ENCODE measurements around the gene KIAA1549.

Gene KIAA1549

DNA sequence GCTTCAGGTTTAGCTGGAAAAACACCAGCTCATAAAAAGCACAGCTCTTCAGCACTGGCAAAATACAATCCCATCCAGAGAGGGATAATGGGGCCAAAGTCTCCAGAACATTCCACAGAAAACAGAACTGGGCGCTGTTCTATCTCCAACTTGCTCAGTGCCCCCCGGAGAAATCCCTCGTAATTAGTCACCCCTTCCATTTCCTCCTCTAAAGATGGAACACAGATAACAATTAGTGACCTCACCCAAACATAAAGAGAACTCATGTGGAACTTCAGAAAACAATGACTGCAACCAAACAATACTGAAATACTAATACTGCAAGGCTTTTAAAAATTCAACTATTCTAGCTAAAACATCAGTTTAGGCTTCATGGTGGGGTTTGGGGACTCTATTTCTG is 46.3 kb downstream of the KIAA1549 start:
- Histone ChIP-seq H3K27ac (no peak overlapping the region), H3K4me2 (no peak overlapping the region), H3K9ac (no peak overlapping the region), H3K36me3 (peaks cover 24% of the 10 kb centered on the region; the same call in 1 of the 2 replicates), H3K4me1 (no peaks in the 10 kb centered on the region), H3K9me3 (peaks cover 5% of the 10 kb centered on the region; the same call in 1 of the 2 replicates), H3K27me3 (no peaks in the 10 kb centered on the region), H4K20me1 (no peaks in the 10 kb centered on the region), H3K4me3 (no peak overlapping the region)
- TF ChIP-seq Cebpa-rat (IDR thresholded peaks at IDR 0.05) = no peak

DNA sequence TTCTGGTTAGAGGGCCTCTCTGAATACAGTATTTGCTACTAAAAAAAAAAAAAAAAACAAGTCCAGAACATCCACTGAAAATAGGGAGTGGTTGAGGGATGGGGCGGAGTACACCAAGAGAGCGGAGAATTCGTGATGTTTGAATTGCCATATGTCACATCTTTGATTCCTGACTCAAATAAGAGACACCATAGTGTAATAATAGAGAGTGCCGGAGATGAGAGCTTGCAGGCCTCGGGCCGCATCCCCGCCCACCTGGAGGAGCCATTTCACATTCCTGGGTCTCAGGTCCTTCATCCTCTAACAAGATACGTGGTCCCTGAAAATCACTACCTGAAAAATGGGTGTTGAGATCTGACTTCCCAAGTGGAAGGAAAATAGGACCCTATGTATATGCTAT is 46.8 kb downstream of the KIAA1549 start:
- no peak overlapping the region for H3K27ac ChIP-seq
- H4K20me1 ChIP-seq = no peaks in the 10 kb centered on the region
- TF ChIP-seq Cebpa-rat (IDR thresholded peaks at IDR 0.05) = no peak
- peaks cover 9% of the 10 kb centered on the region; the same call in 1 of the 2 replicates for H3K9me3 ChIP-seq
- H3K4me3 ChIP-seq = no peak overlapping the region
- peaks cover 29% of the 10 kb centered on the region for H3K36me3 ChIP-seq
- no peaks in the 10 kb centered on the region for H3K27me3 ChIP-seq
- H3K4me2 ChIP-seq = no peak overlapping the region
- no peaks in the 10 kb centered on the region for H3K4me1 ChIP-seq
- H3K9ac ChIP-seq = no peak overlapping the region

DNA sequence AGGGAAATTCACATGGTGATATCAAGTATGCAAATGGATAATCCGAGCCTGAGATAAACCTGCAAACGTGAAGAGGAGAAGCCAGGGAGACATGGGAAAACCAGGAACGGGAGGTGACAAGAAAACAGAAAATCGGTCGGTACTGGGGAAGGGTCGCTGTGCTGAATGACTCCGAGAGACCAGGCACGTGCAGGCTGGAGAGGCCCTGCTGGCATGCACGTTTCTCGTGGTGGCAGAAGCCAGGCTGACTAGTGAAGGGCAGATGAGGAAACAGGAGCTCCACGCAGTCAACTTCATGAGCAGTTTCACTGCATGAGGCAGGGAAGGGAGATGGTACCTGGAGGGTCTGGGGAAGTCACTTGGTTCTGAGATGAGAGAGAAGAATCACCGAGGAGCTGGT is 48.3 kb downstream of the KIAA1549 start:
- Histone ChIP-seq H3K27me3 (no peaks in the 10 kb centered on the region), H3K9ac (no peak overlapping the region), H3K36me3 (peaks cover 32% of the 10 kb centered on the region), H4K20me1 (no peaks in the 10 kb centered on the region), H3K4me1 (no peaks in the 10 kb centered on the region), H3K27ac (no peak overlapping the region), H3K9me3 (peaks cover 10% of the 10 kb centered on the region; the same call in 1 of the 2 replicates), H3K4me3 (no peak overlapping the region), H3K4me2 (no peak overlapping the region)
- no peak for TF ChIP-seq Cebpa-rat (IDR thresholded peaks at IDR 0.05)

DNA sequence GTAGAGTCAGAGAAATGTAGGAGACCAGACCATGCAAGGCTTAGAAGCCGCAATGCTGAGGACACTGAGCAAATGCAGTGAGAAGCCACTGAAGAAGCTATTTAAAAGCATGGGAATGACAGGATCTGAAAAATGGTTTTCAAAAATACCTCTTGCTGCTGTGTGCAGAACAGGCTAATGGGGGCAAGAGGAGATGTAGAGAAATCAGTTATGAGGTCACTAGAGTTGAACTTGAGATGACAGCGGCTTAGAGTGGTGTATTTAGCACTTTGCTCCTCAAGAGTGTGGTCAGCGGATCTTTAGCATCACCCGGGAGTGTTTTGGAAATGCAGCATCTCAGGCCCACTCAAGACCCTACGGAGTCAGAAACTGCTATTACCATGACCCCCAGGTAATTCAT is 48.8 kb downstream of the KIAA1549 start:
- no peak overlapping the region for H3K4me2 ChIP-seq
- peaks cover 10% of the 10 kb centered on the region; the same call in 1 of the 2 replicates for H3K9me3 ChIP-seq
- no peak overlapping the region for H3K27ac ChIP-seq
- no peak overlapping the region for H3K4me3 ChIP-seq
- no peaks in the 10 kb centered on the region for H4K20me1 ChIP-seq
- H3K9ac ChIP-seq = no peak overlapping the region
- TF ChIP-seq Cebpa-rat (IDR thresholded peaks at IDR 0.05) = no peak
- peaks cover 32% of the 10 kb centered on the region for H3K36me3 ChIP-seq
- H3K27me3 ChIP-seq = no peaks in the 10 kb centered on the region
- H3K4me1 ChIP-seq = no peaks in the 10 kb centered on the region

DNA sequence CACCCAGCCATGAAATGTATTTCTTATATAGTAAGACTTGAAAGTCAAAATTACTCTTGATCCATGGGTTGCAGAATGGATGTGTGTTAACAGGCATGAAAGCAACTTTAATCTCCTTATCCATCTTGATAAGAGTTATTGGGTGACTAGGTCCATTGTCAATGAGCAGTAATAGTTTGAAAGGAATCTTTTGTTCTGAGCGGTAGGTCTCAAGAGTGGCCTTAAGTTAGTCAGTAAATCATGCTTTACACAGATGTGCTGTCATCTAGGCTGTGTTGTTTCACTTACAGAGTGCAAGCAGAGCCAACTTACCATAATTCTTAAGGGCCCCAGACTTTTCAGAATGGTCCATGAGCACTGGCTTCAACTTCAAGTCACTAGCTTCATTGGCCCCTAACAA is 51.2 kb downstream of the KIAA1549 start:
- H3K9ac ChIP-seq = no peak overlapping the region
- H3K36me3 ChIP-seq = peaks cover 32% of the 10 kb centered on the region
- no peaks in the 10 kb centered on the region for H3K27me3 ChIP-seq
- no peak overlapping the region for H3K4me2 ChIP-seq
- peaks cover 6% of the 10 kb centered on the region; the same call in 1 of the 2 replicates for H3K4me1 ChIP-seq
- H4K20me1 ChIP-seq = no peaks in the 10 kb centered on the region; the same call in 1 of the 2 replicates
- TF ChIP-seq Cebpa-rat (IDR thresholded peaks at IDR 0.05) = no peak
- H3K27ac ChIP-seq = no peak overlapping the region
- H3K4me3 ChIP-seq = no peak overlapping the region
- H3K9me3 ChIP-seq = peaks cover 10% of the 10 kb centered on the region; the same call in 1 of the 2 replicates

DNA sequence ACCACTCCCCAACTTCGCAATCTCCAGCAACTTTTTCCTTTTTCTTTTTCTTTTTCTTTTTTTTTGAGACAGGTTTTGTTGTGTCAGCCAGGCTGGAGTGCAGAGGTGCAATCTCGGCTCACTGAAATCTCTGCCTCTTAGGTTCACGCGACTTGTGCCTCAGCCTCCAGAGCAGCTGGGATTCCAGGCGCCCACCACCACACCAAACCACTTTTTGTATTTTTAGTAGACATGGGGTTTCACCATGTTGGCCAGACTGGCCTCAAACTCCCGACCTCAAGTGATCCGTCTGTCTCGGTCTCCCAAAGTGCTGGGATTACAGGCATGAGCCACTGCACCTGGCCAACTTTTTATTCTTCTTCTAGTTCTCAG is 55.0 kb downstream of the KIAA1549 start:
- H3K9me3 ChIP-seq = peaks cover 18% of the 10 kb centered on the region
- H3K4me3 ChIP-seq = no peak overlapping the region
- no peak overlapping the region for H3K4me2 ChIP-seq
- peaks cover 19% of the 10 kb centered on the region for H3K36me3 ChIP-seq
- no peak for TF ChIP-seq Cebpa-rat (IDR thresholded peaks at IDR 0.05)
- no peaks in the 10 kb centered on the region; the same call in 1 of the 2 replicates for H4K20me1 ChIP-seq
- H3K9ac ChIP-seq = no peak overlapping the region
- no peaks in the 10 kb centered on the region for H3K27me3 ChIP-seq
- no peak overlapping the region for H3K27ac ChIP-seq
- H3K4me1 ChIP-seq = peaks cover 6% of the 10 kb centered on the region; the same call in 1 of the 2 replicates

DNA sequence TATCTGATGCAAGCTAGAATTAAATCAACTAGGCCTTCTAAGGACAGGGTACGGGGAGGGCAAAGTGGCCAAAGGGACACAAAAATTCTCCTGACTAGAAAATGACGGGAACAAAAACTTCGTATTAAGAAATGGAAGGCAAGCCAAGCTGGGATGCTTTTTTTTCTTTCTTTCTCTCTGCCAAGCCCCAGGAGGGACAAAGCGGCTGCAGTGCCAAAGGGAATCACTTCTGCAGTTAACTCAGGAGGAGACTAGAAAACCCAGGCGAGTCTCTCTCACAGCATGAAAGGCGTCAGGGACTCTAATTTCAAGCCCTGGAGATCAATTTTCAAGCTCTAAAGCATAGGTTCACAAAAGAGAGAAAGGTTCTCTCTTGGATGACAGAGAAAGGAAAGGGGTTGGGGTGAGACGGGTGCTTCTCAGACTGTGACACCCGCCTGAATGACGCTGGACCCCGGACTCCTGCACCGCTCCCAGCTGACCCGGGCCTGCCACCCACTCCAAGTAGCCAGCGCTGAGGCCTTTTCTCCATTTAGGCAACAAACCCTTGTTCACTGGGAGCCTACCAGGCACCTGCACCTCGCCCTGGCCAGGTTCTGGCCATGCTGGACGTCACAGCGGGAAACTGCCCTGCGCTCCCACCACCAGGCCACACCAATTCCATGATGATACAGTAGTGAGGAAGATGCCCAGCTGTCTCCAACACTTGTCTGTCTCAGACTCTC is 56.5 kb downstream of the KIAA1549 start:
- H4K20me1 ChIP-seq = no peaks in the 10 kb centered on the region; the same call in 1 of the 2 replicates
- no peak overlapping the region for H3K4me2 ChIP-seq
- H3K4me3 ChIP-seq = no peak overlapping the region
- no peak overlapping the region for H3K9ac ChIP-seq
- H3K4me1 ChIP-seq = peaks cover 10% of the 10 kb centered on the region
- H3K27ac ChIP-seq = no peak overlapping the region
- no peaks in the 10 kb centered on the region for H3K27me3 ChIP-seq
- peaks cover 11% of the 10 kb centered on the region for H3K36me3 ChIP-seq
- no peak for TF ChIP-seq Cebpa-rat (IDR thresholded peaks at IDR 0.05)
- peaks cover 11% of the 10 kb centered on the region for H3K9me3 ChIP-seq

DNA sequence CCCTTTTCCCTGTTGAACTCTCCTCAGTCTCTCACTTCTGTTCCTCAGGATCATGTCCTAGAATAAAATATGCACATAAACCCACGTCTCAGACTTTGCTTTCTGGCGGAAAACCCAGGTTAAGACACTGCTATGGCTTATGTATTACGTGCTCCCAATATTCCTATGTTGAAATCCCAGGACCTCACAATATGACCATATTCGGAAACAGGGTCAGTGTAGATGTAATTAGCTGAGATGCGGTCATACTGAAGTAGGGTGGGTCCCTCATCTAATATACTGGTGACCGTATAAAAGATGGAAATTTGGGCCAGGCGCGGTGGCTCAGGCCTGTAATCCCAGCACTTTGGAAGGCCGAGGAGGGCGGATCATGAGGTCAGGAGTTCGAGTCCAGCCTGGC is 59.9 kb downstream of the KIAA1549 start:
- Histone ChIP-seq H3K4me3 (no peak overlapping the region), H3K27ac (no peak overlapping the region), H3K36me3 (peaks cover 38% of the 10 kb centered on the region), H3K4me1 (peaks cover 10% of the 10 kb centered on the region), H3K9ac (no peak overlapping the region), H4K20me1 (no peaks in the 10 kb centered on the region; the same call in 1 of the 2 replicates), H3K27me3 (no peaks in the 10 kb centered on the region), H3K4me2 (no peak overlapping the region), H3K9me3 (peaks cover 7% of the 10 kb centered on the region; the same call in 1 of the 2 replicates)
- no peak for TF ChIP-seq Cebpa-rat (IDR thresholded peaks at IDR 0.05)

DNA sequence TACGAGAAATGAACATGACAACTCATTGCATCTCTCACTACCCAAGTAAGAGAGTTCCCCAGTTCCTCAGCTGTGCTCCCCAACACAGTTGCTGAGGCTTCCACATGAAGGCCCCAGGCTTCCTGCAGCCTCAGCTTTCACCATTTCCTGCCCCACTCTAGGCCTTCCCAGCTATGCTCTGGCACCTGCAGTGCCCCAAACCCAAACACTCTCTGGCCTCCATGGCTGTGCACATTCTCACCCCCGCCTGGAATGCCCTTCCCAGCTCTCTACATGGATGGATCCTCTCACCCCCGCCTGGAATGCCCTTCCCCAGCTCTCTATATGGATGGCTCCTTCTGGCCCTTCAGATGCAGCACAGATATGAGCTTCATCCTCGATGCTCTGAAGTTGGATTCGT is 61.3 kb downstream of the KIAA1549 start:
- Histone ChIP-seq H3K4me3 (no peak overlapping the region), H4K20me1 (no peaks in the 10 kb centered on the region; the same call in 1 of the 2 replicates), H3K27me3 (no peaks in the 10 kb centered on the region), H3K9ac (no peak overlapping the region), H3K4me2 (no peak overlapping the region), H3K9me3 (peaks cover 7% of the 10 kb centered on the region; the same call in 1 of the 2 replicates), H3K4me1 (peaks cover 4% of the 10 kb centered on the region; the same call in 1 of the 2 replicates), H3K27ac (no peak overlapping the region), H3K36me3 (peaks cover 52% of the 10 kb centered on the region)
- TF ChIP-seq Cebpa-rat (IDR thresholded peaks at IDR 0.05) = no peak

DNA sequence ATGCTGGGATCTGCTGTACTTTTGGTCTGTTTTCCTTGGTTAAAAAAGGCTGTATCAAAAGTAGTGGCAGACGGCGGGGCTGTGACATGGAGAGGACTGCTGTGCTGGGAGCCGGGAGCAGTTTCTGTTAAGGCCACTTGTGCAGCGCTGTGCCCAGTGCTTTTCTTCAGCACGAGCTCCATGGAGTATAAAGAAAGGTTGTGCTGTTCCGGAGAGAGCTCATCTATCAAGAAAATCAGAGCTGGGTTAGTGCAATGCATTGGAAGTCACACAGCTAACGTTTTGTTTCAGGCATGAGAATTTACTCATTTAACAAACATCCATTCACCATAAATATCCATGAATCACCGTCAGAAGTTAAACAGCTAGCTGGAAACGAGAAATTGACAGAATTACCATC is 62.0 kb downstream of the KIAA1549 start:
- Histone ChIP-seq H3K4me3 (no peak overlapping the region), H3K27me3 (no peaks in the 10 kb centered on the region), H3K27ac (no peak overlapping the region), H3K36me3 (peaks cover 52% of the 10 kb centered on the region), H3K4me1 (peaks cover 4% of the 10 kb centered on the region; the same call in 1 of the 2 replicates), H3K4me2 (no peak overlapping the region), H3K9me3 (peaks cover 7% of the 10 kb centered on the region; the same call in 1 of the 2 replicates), H3K9ac (no peak overlapping the region), H4K20me1 (no peaks in the 10 kb centered on the region)
- no peak for TF ChIP-seq Cebpa-rat (IDR thresholded peaks at IDR 0.05)
